Measurements from ENCODE around the gene SPACA4.
"Not testable (repeated sequence)": the region's sequence is repeated elsewhere in the genome, so short reads cannot be mapped to it uniquely, and the experiment has no call there.

SPACA4 gene

GRCh38 chr19:48606463-48607358 lies at the start of gene SPACA4:
Gene SPACA4, plus strand, starts transcription at chr19:48606742. Its CDS starts 237 bp downstream, at chr19:48606979.
- no peak for DNase-seq (ENCODE audit: low read depth in 2 of 2)

GRCh38 chr19:48556825-48557224 lies 49.7 kb upstream of the SPACA4 start:
- no peak for DNase-seq (ENCODE audit: low read depth in 2 of 2)

- no peak for DNase-seq (ENCODE audit: low read depth in 2 of 2)
Observed at GRCh38 chr19:48558018-48558684, 48.4 kb upstream of the SPACA4 start.

- DNase-seq (ENCODE audit: low read depth in 2 of 2) = no peak
Observed at GRCh38 chr19:48560095-48560530, 46.4 kb upstream of the SPACA4 start.

- no peak for DNase-seq (ENCODE audit: low read depth in 2 of 2)
Observed at GRCh38 chr19:48561412-48561811, 45.1 kb upstream of the SPACA4 start.

- no peak for DNase-seq (ENCODE audit: low read depth in 2 of 2)
Observed at GRCh38 chr19:48565090-48565489, 41.5 kb upstream of the SPACA4 start.

- DNase-seq (ENCODE audit: low read depth in 2 of 2) = no peak
Observed at GRCh38 chr19:48568345-48568886, 38.1 kb upstream of the SPACA4 start.

GRCh38 chr19:48569814-48570213 lies 36.7 kb upstream of the SPACA4 start:
- DNase-seq (ENCODE audit: low read depth in 2 of 2) = no peak

- DNase-seq (ENCODE audit: low read depth in 2 of 2) = no peak
Observed at GRCh38 chr19:48571378-48572162, 35.0 kb upstream of the SPACA4 start.

GRCh38 chr19:48573163-48573505 lies 33.4 kb upstream of the SPACA4 start:
- no peak for DNase-seq (ENCODE audit: low read depth in 2 of 2)

GRCh38 chr19:48575931-48576622 lies 30.5 kb upstream of the SPACA4 start:
- DNase-seq (ENCODE audit: low read depth in 2 of 2) = no peak

GRCh38 chr19:48577908-48578307 lies 28.6 kb upstream of the SPACA4 start:
- not testable (repeated sequence) for DNase-seq (ENCODE audit: low read depth in 2 of 2)

GRCh38 chr19:48578891-48579290 lies 27.7 kb upstream of the SPACA4 start:
- no peak for DNase-seq (ENCODE audit: low read depth in 2 of 2)

GRCh38 chr19:48582168-48582567 lies 24.4 kb upstream of the SPACA4 start:
- no peak for DNase-seq (ENCODE audit: low read depth in 2 of 2)

- DNase-seq (ENCODE audit: low read depth in 2 of 2) = no peak
Observed at GRCh38 chr19:48587387-48587786, 19.2 kb upstream of the SPACA4 start.

GRCh38 chr19:48588670-48589401 lies 17.7 kb upstream of the SPACA4 start:
- peak; percentile 64 to 86 for DNase-seq (ENCODE audit: low read depth in 2 of 2)

GRCh38 chr19:48591021-48591420 lies 15.5 kb upstream of the SPACA4 start:
- no peak for DNase-seq (ENCODE audit: low read depth in 2 of 2)

- no peak for DNase-seq (ENCODE audit: low read depth in 2 of 2)
Observed at GRCh38 chr19:48595171-48595570, 11.4 kb upstream of the SPACA4 start.

GRCh38 chr19:48595833-48596232 lies 10.7 kb upstream of the SPACA4 start:
- DNase-seq (ENCODE audit: low read depth in 2 of 2) = no peak

- no peak for DNase-seq (ENCODE audit: low read depth in 2 of 2)
Observed at GRCh38 chr19:48596237-48596636, 10.3 kb upstream of the SPACA4 start.
